SK-N-SH treated with all-trans-retinoic acid at 6 μM for 48 hours (cell line): Measurements from ENCODE around the gene CNGA3.

ENCODE experiments used
- ATAC-seq: fragments of 200-7000 bp; cut with Tn5 transposase; 3 replicates; pipeline ENCODE4 v1.9.1; 2020; ENCODE audit warnings: mild to moderate bottlenecking, moderate library complexity
- ARNTL ChIP-seq: fragments of 450-650 bp; formaldehyde crosslinking; IDR thresholded peaks from 2 replicates; pipeline ENCODE4 v1.5.0; 2020; ENCODE audit warnings: low read depth, mild to moderate bottlenecking, moderate library complexity, borderline replicate concordance
- BACH2 ChIP-seq: fragments of 250-450 bp; sonication (Bioruptor Pico); IDR thresholded peaks from 2 replicates; pipeline ENCODE4 v1.9.0; 2021; ENCODE audit warnings: mild to moderate bottlenecking, borderline replicate concordance
- CSDC2 ChIP-seq: fragments of 250-450 bp; sonication (Bioruptor Pico); IDR thresholded peaks from 2 replicates; pipeline ENCODE4 v1.5.0; 2020; ENCODE audit warnings: mild to moderate bottlenecking, moderate library complexity
- CSRNP3 ChIP-seq: fragments of 250-450 bp; sonication (Bioruptor Pico); IDR thresholded peaks from 2 replicates; pipeline ENCODE4 v1.5.1; 2021; ENCODE audit warnings: mild to moderate bottlenecking, moderate library complexity
- ESRRG ChIP-seq: fragments of 250-450 bp; sonication (Bioruptor Pico); IDR thresholded peaks from 2 replicates; pipeline ENCODE4 v1.6.1; 2021; ENCODE audit warnings: mild to moderate bottlenecking
- GLIS3 ChIP-seq: fragments of 250-450 bp; sonication (Bioruptor Pico); IDR thresholded peaks from 2 replicates; pipeline ENCODE4 v1.5.0; 2020; ENCODE audit warnings: mild to moderate bottlenecking, moderate library complexity
- ISL1 ChIP-seq: fragments of 250-450 bp; sonication (Bioruptor Pico); IDR thresholded peaks from 2 replicates; pipeline ENCODE4 v2.1.2; 2022; ENCODE audit warnings: mild to moderate bottlenecking, moderate library complexity
- OSR1 ChIP-seq: fragments of 250-450 bp; sonication (Bioruptor Pico); IDR thresholded peaks from 2 replicates; pipeline ENCODE4 v1.8.0; 2022; ENCODE audit warnings: moderate library complexity, mild to moderate bottlenecking, inconsistent platforms
- PATZ1 ChIP-seq: fragments of 250-450 bp; sonication (Bioruptor Pico); IDR thresholded peaks from 2 replicates; pipeline ENCODE4 v1.8.0; 2020; ENCODE audit warnings: mild to moderate bottlenecking, moderate library complexity, borderline replicate concordance
- PPARA ChIP-seq: fragments of 250-450 bp; sonication (Bioruptor Pico); IDR thresholded peaks from 2 replicates; pipeline ENCODE4 v1.5.0; 2020; ENCODE audit warnings: mild to moderate bottlenecking, borderline replicate concordance
- RARB ChIP-seq: fragments of 250-450 bp; sonication (Bioruptor Pico); IDR thresholded peaks from 2 replicates; pipeline ENCODE4 v1.8.0; 2021; ENCODE audit warnings: mild to moderate bottlenecking, moderate library complexity
- SNAI2 ChIP-seq: fragments of 250-450 bp; sonication (Bioruptor Pico); IDR thresholded peaks from 2 replicates; pipeline ENCODE4 v1.5.0; 2020; ENCODE audit warnings: mild to moderate bottlenecking, moderate library complexity
- TCF4 ChIP-seq: fragments of 250-450 bp; sonication (Bioruptor Pico); IDR thresholded peaks from 2 replicates; pipeline ENCODE4 v1.8.0; 2021; ENCODE audit warnings: mild to moderate bottlenecking, moderate library complexity, borderline replicate concordance
- TOX ChIP-seq: fragments of 250-450 bp; sonication (Bioruptor Pico); IDR thresholded peaks from 2 replicates; pipeline ENCODE4 v1.8.0; 2021; ENCODE audit warnings: mild to moderate bottlenecking, moderate library complexity, borderline replicate concordance
- TSHZ2 ChIP-seq: fragments of 250-450 bp; sonication (Bioruptor Pico); IDR thresholded peaks from 2 replicates; pipeline ENCODE4 v1.5.0; 2020; ENCODE audit warnings: mild to moderate bottlenecking, moderate library complexity
- ZC3H10 ChIP-seq: fragments of 250-450 bp; sonication (Bioruptor Pico); IDR thresholded peaks from 2 replicates; pipeline ENCODE4 v1.5.1; 2021; ENCODE audit warnings: mild to moderate bottlenecking, moderate library complexity
- ZFP3 ChIP-seq: fragments of 250-450 bp; sonication (Bioruptor Pico); IDR thresholded peaks from 2 replicates; pipeline ENCODE4 v1.5.0; 2020; ENCODE audit warnings: mild to moderate bottlenecking, moderate library complexity
- ZFP30 ChIP-seq: fragments of 450-650 bp; formaldehyde crosslinking; IDR thresholded peaks from 2 replicates; pipeline ENCODE4 v1.5.0; 2022; ENCODE audit warnings: mild to moderate bottlenecking, moderate library complexity
- ZNF565 ChIP-seq: fragments of 450-650 bp; formaldehyde crosslinking; conservative IDR thresholded peaks from 2 replicates; pipeline ENCODE4 v1.5.0; 2020; ENCODE audit warnings: low read depth, mild to moderate bottlenecking, moderate library complexity
- ZNF70 ChIP-seq: fragments of 450-650 bp; formaldehyde crosslinking; IDR thresholded peaks from 2 replicates; pipeline ENCODE4 v1.5.0; 2020; ENCODE audit warnings: mild to moderate bottlenecking, moderate library complexity
- ZNF8 ChIP-seq: fragments of 450-650 bp; formaldehyde crosslinking; IDR thresholded peaks from 2 replicates; pipeline ENCODE4 v1.5.0; 2020; ENCODE audit warnings: mild to moderate bottlenecking, moderate library complexity
- TF ChIP-seq, protein P1 (sequence below): fragments of 250-450 bp; sonication (Bioruptor Pico); IDR thresholded peaks from 2 replicates; pipeline ENCODE4 v1.8.0; 2021; ENCODE audit warnings: low read depth, mild to moderate bottlenecking, moderate library complexity, borderline replicate concordance
- TF ChIP-seq, protein P2 (sequence below): fragments of 250-450 bp; sonication (Bioruptor Pico); IDR thresholded peaks from 2 replicates; pipeline ENCODE4 v1.5.1; 2020; ENCODE audit warnings: low read depth, mild to moderate bottlenecking, moderate library complexity

CNGA3 gene

DNA sequence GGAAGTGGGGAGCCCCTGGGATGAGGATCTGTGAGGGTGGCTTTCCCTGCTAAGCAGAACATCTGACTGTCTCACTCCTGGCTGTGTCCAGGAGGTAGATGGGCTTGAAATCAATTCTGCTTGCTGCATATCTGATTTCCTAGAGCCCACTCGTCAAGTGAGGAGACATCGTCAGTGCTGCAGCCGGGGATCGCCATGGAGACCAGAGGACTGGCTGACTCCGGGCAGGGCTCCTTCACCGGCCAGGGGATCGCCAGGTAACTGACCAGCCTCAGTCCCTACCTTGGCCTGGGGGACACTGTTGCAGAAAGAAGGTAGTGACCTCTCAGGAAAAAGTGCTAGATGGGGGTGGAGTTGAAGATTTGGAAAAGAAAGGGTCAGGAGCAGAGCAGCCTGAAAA, 31.3 kb downstream of the CNGA3 start:
- TF ChIP-seq PPARA (CRISPR knock-in tag): no peak
- no peak for TF ChIP-seq ZNF70 (CRISPR knock-in tag)
- TF ChIP-seq RARB: no peak
- TF ChIP-seq ZFP30 (CRISPR knock-in tag): no peak
- no peak for TF ChIP-seq ESRRG (CRISPR knock-in tag)
- TF ChIP-seq, protein P1, sequence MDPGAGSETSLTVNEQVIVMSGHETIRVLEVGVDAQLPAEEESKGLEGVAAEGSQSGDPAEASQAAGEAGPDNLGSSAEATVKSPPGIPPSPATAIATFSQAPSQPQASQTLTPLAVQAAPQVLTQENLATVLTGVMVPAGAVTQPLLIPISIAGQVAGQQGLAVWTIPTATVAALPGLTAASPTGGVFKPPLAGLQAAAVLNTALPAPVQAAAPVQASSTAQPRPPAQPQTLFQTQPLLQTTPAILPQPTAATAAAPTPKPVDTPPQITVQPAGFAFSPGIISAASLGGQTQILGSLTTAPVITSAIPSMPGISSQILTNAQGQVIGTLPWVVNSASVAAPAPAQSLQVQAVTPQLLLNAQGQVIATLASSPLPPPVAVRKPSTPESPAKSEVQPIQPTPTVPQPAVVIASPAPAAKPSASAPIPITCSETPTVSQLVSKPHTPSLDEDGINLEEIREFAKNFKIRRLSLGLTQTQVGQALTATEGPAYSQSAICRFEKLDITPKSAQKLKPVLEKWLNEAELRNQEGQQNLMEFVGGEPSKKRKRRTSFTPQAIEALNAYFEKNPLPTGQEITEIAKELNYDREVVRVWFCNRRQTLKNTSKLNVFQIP (CRISPR knock-in tag): no peak
- no peak for TF ChIP-seq ZNF565 (CRISPR knock-in tag)
- TF ChIP-seq ISL1 (CRISPR knock-in tag): no peak
- TF ChIP-seq TOX (CRISPR knock-in tag): no peak
- TF ChIP-seq ARNTL (CRISPR knock-in tag): no peak
- TF ChIP-seq TSHZ2 (CRISPR knock-in tag): no peak
- TF ChIP-seq BACH2 (CRISPR knock-in tag): no peak
- TF ChIP-seq GLIS3: no peak
- TF ChIP-seq ZNF8: no peak
- no peak for TF ChIP-seq TCF4 (CRISPR knock-in tag)
- no peak for TF ChIP-seq CSDC2 (CRISPR knock-in tag)
- no peak for TF ChIP-seq CSRNP3 (CRISPR knock-in tag)
- no peak for ATAC-seq

DNA sequence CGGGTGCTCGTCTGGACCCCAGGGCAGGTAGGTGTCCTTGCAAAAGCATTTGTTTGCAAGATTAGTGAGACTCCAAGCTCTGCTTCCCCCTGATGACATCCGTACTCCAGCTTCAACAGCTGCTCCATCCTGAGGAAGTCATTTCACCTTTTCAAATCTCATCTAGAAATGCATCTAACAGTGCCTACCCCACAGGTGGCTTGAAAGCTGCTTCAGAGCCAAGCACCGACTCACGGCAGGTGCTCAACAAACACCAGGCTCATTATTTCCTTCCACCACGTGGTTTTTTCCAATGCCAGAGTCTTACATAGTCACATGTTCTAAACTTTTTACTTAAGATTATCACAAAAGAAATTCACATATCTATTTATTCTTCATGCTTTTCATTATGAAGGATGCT, 31.9 kb downstream of the CNGA3 start:
- no peak for TF ChIP-seq PATZ1 (CRISPR knock-in tag)
- TF ChIP-seq, protein P1 (CRISPR knock-in tag): no peak
- no peak for TF ChIP-seq SNAI2 (CRISPR knock-in tag)
- no peak for ATAC-seq

DNA sequence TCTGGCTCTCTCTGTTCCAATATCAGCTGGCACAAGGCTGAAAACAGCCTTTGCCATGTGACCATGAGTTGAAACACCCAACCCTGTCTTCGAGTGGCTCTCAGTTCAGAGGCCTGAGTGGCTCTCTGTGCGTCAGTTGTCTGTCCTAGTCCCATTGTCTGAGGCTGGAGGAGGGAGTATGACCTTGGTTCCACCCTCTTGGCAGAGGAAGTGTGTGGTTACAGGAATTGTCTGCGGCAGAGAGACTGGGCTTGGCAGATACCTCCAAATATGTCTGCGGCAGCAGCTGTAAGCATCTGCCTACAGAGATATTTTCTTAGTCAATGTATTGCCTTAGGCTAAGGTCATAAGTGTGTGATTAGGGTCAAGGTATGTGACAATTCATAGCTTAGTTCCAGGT, 32.6 kb downstream of the CNGA3 start:
- TF ChIP-seq ESRRG (CRISPR knock-in tag): no peak
- TF ChIP-seq TCF4 (CRISPR knock-in tag): no peak
- no peak for TF ChIP-seq SNAI2 (CRISPR knock-in tag)
- TF ChIP-seq ZC3H10 (CRISPR knock-in tag): no peak
- TF ChIP-seq OSR1 (CRISPR knock-in tag): no peak
- TF ChIP-seq TOX (CRISPR knock-in tag): no peak
- TF ChIP-seq, protein P2, sequence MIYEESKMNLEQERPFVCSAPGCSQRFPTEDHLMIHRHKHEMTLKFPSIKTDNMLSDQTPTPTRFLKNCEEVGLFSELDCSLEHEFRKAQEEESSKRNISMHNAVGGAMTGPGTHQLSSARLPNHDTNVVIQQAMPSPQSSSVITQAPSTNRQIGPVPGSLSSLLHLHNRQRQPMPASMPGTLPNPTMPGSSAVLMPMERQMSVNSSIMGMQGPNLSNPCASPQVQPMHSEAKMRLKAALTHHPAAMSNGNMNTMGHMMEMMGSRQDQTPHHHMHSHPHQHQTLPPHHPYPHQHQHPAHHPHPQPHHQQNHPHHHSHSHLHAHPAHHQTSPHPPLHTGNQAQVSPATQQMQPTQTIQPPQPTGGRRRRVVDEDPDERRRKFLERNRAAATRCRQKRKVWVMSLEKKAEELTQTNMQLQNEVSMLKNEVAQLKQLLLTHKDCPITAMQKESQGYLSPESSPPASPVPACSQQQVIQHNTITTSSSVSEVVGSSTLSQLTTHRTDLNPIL (CRISPR knock-in tag): no peak
- TF ChIP-seq TSHZ2 (CRISPR knock-in tag): no peak
- TF ChIP-seq ZFP30 (CRISPR knock-in tag): no peak
- TF ChIP-seq GLIS3: no peak
- TF ChIP-seq ZFP3 (CRISPR knock-in tag): no peak
- no peak for TF ChIP-seq ARNTL (CRISPR knock-in tag)
- no peak for TF ChIP-seq ZNF565 (CRISPR knock-in tag)
- no peak for TF ChIP-seq BACH2 (CRISPR knock-in tag)
- no peak for TF ChIP-seq PPARA (CRISPR knock-in tag)
- no peak for TF ChIP-seq RARB
- TF ChIP-seq ZNF8: no peak
- ATAC-seq: no peak
